GM19455 (cell line): ENCODE data around the gene NUSAP1.
"Not testable (repeated sequence)": the region's sequence is repeated elsewhere in the genome, so short reads cannot be mapped to it uniquely, and the experiment has no call there.

Experiments used
- ATAC-seq: cut with Tn5 transposase; IDR thresholded peaks from one replicate; pipeline ENCODE4 v1.9.1; 2021; ENCODE audit not compliant: unreplicated experiment

Gene NUSAP1, protein sequence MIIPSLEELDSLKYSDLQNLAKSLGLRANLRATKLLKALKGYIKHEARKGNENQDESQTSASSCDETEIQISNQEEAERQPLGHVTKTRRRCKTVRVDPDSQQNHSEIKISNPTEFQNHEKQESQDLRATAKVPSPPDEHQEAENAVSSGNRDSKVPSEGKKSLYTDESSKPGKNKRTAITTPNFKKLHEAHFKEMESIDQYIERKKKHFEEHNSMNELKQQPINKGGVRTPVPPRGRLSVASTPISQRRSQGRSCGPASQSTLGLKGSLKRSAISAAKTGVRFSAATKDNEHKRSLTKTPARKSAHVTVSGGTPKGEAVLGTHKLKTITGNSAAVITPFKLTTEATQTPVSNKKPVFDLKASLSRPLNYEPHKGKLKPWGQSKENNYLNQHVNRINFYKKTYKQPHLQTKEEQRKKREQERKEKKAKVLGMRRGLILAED

DNA sequence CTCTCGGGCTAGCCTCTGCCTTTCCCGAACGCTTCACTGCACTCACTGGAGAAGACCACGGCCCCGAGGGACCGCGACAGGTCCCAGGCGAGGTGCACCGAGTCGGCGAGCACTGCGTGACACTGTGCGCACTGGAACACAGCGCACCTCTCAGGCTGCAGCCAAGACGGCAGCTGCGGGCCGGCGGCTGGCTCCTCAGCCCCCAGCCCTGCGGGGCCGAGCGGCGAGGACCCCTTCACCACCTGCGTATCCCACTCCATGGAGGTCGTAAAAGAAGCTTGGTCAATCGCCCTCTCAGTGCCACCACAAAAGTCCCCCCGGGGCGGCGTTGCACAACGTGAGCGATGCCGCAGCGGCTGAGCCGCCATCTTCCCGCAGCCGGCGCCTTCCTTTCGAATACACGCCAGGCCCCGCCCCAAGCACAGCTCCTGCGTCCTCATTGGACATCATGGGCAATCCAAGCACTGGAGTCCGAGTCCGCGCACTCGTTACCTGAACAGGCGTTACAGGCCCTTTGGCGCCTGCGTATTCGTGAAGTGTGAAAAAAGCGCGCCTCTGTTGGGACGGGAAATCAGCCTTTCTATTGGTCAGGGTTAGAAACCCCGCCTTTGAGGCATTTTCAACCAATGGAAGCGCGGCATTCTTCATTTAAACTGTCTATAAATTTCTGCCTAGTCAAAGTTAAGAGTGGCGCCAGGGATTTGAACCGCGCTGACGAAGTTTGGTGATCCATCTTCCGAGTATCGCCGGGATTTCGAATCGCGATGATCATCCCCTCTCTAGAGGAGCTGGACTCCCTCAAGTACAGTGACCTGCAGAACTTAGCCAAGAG, at the start of gene NUSAP1, which contains the start of gene OIP5:
TSS of gene NUSAP1 (plus strand) at position 688 of the 832 bp plus-strand sequence. CDS start at position 765, 77 bp downstream.
TSS of gene OIP5 (minus strand) at position 398 of the 832 bp plus-strand sequence. CDS start at position 368, 30 bp downstream.
- ATAC-seq: peak; percentile 87

DNA sequence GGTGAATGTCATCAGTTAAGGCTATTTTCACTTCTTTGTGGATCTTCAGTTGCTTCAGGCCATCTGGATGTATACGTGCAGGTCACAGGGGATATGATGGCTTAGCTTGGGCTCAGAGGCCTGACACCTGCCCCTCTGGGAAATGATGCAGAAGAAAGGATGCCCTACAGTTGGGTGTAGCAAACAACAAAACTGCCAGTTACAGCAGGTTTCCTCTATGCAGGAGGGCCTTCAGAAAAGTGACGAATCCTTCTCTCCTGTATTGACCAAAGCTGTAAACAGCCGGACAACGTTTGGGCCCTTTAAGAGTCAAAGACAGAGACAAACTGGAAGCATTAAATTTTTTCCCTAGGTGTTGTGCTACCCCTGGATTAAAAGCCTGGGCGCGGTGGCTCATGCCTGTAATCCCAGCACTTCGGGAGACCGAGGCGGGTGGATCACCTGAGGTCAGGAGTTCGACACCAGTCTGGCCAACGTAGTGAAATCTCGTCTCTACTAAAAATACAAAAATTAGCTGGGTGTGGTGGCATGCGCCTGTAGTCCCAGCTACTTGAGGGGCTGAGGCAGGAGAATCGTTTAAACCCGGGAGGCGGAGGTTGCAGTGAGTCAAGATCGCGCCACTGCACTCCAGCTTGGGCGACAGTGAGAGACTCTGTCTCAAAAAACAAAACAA, 49.6 kb upstream of the NUSAP1 start:
- ATAC-seq: not testable (repeated sequence)

DNA sequence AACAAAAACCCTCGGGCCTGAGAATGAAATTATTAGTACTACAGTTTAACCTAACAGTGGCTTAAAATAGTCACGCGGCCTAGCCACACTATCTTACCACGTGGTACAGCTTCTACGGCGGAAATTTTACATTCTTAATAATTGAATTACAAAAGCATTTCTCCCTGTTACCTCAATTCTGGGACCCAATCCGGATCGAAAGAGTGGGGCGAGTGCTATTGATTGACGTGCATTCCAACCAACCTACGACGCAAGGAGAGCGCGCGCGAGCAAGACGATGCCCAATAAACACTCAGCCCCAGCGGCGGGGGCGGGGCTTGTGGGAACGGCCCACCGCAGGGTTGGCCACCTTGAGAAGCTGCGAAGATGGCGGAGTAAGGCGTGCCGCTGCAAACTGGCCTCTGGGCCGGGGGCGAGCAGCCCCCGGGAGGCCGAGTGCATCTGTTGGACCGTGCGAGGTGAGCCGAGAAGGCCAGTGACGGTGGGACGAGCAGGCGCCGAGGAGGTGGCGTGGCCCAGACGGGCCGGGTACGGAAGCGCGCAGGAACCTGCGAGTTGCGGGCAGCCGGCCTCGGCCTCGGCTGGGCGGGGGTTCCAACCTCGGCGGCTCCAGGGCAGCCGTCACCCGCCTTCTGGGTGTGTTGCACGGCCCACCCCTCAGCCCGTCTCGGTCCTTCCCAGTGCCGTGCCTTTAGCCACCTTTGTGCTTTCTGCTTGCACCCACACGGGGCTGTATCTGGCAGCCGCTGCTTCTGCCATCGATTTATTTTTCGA, 48.8 kb upstream of the NUSAP1 start:
- ATAC-seq: peak; percentile 97

DNA sequence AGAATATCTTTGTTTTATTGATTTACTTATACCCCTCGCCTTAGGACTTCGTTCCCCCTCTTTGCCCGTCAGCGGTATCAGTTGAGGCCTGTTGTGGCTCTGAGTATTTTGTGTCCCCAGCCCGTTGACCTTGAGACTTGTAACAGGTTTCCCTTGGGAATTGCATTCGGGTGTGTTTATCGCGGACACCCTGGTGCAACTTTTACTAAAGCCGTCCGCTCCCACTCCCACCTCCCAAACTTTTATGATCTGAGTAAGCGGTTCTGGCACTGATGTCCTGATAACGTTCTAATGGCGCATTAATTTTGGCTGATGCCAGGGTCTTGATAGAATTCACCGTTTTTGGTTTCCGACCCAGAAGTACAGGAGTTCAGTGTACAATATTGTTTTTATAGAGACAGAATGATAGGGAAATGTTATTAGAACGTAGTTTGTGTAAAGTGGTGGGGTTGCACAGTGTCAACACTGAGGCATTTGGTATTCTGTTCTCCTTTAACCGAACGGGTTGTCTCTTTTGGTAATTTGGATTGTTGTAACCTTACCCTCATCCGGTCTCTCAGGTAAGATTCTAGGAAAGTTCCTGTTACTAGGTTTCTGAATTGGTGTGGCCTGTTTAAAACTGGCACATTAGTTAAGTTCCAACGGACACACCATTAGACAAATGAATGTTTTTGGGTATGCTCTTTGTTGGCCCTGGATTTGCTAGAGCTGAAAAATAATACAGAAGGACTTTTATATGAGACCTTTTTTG, 48.1 kb upstream of the NUSAP1 start:
- ATAC-seq: no peak

DNA sequence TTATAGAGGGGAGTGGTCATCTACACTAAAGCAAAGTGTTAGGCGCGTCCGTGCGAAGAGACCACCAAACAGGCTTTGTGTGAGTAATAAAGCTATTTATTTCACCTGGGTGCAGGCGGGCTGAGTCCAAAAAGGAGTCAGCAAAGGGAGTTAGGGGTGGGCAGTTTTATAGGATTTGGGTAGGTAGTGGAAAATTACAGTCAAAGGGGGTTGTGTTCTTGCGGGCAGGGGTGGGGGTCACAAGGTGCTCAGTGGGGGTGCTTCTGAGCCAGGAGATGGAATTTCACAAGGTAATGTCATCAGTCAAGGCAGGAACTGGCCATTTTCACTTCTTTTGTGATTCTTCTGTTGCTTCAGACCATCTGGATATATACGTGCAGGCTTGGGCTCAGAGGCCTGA, 47.4 kb upstream of the NUSAP1 start:
- no peak for ATAC-seq

DNA sequence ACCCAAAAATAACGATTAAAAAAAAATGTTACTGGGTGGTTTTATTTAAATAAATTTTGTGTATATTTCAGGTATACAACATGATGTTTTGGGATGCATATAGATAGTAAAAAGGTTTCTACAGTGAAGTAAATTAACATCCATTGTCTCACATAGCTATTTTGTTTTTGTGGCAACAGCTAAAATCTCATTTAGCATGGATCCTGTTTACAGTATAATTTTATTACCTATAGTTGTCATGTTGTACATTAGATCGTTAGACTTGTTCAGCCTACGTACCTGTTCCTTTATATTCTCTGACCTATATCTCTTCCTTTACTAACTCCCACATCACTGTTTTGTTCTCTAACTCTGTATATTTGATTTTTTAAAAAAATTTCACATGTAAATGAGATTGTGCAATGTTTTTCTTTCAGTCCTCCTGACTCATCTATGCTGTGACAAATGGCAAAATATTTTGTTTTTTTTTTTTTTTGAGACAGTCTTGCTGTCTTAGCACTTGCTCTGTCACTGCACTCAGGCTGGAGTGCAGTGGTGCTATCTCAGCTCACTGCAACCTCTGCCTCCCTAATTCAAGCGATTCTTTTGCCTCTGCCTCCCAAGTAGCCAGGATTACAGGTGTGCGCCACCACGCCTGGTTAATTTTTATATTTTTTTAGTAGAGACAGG, 45.9 kb upstream of the NUSAP1 start:
- ATAC-seq: no peak

DNA sequence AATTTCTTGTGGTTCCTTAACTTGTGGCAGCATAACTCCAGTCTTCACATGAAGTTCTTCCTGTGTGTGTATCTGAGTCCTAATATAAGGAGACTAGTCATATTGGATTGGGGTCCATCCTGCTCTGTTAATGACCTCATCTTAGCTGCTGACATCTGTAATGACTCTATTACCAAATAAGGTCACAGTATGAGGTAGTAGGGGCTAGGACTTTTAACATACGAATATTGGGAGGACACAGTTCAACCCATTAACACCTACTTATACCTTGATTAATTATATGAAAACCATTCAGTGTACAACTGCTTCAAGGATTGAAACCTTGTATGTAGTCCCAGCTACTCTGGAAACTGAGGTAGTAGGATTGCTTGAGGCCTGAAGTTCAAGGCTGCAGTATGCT, 44.2 kb upstream of the NUSAP1 start:
- ATAC-seq: no peak

DNA sequence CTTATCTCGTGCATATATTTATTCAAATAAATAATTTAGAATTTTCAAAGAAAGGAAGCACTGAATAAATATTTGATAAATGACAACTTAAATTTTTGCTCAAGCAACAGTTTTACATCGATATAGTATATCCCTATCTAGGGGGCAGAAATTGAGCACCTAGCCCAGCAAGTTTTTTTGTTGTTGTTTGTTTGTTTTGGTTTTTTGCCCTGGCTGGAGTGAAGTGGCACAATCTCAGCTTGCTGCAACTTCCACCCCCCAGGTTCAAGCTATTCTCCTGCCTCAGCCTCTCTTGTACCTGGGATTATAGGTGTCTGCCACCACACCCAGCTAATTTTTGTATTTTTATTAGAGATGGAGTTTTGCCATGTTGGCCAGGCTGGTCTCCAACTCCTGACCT, 42.7 kb upstream of the NUSAP1 start:
- no peak for ATAC-seq

DNA sequence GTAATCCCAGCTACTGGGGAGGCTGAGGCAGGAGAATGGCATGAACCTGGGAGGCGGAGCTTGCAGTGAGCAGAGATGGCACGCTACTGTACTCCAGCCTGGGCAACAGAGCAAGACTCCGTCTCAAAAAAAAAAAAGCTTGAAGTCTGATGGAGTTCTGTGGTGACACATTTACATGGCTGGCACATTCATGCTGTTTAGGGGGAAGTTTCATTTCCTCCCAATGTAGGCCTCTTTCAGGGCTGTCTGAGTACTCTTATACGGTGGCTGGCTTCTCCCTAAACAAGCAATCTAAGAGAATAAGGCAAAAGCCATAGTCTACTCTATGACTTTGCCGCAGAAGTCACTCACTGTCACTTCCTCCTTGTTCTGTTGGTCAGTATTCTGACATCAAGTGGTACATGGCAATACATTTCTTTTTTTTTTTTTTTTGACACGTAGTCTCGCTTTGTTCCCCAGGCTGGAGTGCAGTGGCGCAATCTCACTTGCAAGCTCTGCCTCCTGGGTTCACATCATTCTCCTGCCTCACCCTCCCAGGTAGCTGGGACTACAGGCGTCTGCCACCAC, 41.5 kb upstream of the NUSAP1 start:
- ATAC-seq: no peak

DNA sequence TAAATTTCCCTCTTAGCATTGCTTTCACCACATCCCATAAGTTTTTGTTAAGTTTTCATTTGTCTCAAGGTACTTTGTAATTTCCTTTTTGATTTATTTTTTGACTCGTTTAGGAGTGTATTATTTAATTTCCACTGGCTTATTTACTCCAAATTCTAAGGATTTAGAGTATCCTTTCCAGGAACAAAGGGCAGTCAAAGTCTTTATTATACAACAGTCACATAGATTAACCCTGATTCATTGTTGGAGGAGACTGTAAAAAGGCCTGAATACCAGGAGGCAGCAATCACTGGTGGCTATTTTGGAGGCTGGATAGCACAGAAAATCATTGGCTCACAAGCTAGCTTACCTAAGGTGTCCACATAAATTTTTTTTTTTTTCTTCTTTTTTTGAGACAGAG, 40.2 kb upstream of the NUSAP1 start:
- no peak for ATAC-seq

DNA sequence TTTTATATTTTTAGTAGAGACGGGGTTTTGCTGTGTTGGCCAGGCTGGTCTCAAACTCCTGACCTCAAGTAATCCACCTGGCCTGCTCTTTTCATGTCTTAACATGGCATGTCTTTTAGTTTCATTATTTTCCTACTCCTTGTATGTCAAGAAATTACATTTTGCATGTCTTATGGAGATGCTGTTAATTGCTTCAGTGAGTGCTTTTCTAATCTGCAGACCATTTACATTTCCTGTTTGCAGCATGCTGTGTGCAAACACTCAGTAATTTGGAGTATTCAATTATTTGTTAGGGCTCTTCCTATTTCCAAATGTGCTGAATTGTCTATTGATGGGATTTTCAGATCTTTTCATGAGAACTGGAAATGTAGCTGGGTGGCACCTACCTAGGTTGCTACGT, 31.5 kb upstream of the NUSAP1 start:
- not testable (repeated sequence) for ATAC-seq

DNA sequence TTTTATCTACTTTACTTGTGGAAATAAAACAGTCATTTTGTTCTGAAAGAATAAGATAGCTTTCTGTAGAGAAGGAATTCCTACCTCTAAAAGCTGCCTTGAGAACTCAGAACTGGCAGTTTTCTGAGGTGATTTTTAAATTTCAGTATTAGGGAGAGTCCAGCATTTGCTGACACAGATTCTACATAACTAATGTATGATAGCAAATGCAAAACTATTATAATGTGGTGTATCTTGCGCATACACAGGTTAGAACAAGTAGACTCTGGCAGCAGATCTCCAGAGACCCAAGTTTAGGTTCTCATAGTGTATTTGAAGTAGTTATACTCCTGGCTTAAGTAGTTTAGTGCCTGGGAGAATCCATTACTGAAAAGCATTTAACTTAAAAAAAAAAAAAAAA, 31.1 kb upstream of the NUSAP1 start:
- no peak for ATAC-seq

DNA sequence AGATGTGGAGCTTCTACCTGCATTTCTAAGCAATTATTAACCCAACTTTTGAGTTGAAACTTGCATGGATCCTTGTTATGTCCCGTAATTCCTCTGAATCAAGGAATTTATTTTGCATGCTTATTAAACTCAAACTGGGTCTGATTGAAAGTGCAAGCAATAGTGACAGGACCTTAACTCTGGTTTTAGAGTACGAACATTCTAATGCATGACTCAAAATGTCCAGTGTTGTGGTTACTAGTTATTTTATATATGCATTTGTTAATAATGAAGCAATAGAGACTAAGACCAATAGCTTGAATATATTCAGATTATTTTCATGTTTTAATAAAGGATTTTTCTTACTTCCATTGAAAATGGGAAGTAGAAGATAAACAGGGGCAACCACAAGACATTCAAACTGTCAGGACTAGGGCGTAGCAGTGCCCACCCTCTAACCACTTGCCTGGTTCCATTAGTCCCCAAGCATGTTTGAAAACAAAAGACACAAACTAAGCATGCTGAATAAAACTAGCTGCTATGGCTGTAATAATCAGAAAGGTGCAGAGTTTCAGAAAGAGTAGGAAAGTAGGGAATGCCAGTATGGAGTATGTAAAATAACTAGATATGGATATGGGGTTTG, 28.4 kb upstream of the NUSAP1 start:
- ATAC-seq: no peak

DNA sequence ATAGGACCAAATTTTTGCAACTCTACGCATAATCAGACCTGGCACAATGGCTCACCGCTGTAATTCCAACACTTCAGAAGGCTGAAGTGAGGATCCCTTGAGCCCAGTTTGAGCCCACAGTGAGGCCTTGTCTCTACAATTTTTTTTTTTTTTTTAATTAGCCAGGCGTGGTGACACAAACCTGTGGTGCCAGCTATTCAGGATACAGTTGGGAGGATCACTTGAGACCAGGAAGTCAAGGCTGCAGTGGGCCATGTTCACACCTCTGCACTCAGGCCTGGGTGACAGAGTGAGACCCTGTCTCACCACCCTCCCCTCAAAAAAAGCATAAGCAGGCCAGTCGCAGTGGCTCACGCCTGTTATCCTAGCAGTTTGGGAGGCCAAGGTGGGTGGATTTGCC, 25.0 kb upstream of the NUSAP1 start:
- ATAC-seq: no peak

DNA sequence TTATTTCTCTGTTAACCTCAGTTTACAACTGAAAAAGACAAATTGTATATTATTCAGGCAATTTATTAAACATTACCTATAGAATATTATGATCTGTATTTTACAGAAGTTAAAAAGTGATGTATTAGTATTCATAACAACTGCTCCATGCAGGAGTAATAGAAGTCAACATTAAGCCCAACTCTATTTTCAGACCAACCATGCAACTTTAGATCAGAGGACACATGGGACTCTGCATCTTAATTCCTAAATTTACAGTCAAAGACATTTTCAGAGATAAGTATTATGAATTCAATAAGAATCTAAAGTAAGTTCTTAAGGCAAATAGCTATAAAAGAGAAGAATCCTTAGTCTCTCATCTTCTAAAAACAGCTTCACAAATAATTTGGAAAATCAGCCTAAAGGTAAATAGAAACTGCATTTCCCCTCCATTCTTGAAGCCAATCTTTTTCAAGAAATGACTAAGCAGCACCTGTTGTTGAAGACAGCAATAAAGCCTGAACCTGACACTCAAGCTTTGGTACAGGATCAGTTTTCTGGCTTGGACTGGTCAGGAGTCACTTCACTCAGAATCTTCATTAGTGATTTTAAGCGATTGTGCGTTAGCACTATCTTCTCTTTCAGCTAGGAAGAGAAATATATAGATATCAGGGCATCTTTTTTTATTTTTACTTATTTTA, 23.3 kb upstream of the NUSAP1 start:
- no peak for ATAC-seq

DNA sequence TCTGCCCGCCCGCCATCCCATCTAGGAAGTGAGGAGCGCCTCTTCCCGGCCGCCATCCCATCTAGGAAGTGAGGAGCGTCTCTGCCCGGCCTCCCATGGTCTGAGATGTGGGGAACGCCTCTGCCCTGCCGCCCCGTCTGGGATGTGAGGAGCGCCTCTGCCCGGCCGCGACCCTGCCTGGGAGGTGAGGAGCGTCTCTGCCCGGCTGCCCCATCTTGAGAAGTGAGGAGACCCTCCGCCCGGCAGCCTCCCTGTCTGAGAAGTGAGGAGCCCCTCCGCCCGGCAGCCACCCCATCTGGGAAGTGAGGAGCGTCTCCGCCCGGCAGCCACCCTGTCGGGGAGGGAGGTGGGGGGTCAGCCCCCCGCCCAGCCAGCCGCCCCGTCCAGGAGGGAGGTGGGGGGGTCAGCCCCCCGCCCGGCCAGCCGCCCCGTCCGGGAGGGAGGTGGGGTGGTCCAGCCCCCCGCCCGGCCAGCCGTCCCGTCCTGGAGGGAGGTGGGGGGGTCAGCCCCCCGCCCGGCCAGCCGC, 11.8 kb upstream of the NUSAP1 start:
- ATAC-seq: not testable (repeated sequence)

DNA sequence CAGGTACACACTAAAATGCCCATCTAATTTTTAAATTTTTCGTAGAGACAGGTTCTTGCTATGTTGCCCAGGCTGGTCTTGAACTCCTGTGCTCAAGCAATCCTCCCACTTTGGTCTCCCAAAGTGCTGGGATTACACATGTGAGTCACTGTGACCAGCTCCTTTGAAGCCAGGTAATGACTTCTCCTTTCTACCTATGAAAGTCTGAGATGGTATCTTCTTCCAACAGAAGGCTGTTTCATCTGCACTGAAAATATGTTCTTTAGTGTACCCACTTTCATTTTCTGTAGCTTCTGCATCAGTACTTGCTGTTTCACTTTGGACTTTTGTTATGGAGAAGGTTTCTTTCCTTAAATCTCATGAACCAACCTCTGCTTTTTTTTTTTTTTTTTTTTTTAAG, 9.1 kb upstream of the NUSAP1 start:
- no peak for ATAC-seq

DNA sequence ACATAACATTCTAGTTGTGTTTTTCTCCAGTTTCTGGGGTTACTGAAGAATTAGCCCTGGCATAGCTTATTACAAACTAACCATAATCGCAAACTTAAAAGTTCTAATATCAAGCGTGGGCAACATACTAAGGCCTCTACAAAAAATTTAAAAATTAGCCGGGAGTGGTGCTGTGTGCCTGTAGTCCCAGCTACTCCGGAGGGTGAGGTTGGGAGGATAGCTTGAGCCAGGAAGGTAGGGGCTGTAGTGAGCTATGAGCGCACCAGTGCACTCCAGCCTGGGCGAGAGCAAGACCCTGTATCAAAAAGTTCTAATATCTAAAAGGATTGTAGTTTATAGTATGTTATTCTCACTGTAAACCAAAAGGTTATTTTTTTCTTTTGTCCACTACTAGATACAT, 1.4 kb upstream of the NUSAP1 start:
- ATAC-seq: no peak
